GM12878 (cell line): ENCODE results near the gene LRFN2. TPM values are rescaled to one million over a fixed set of nuclear protein-coding genes. Genes with fewer than 3 reads are reported as not detected.

Experiments
- ATAC-seq: fragments of 200-7000 bp; cut with Tn5 transposase; 3 replicates; pipeline ENCODE4 v1.9.1; 2020; ENCODE audit warnings: mild to moderate bottlenecking, moderate library complexity
- BruUV-seq: library from RNA; stranded (reverse); fragments of 400-500 nt; replicated peaks from 2 replicates; lab custom pipeline; 2021; lab: Mats Ljungman, UMichigan
- CTCF ChIA-PET: fragments of 300-600 bp; sonication (Branson Sonifier 250); formaldehyde crosslinking; extraction: SDS; loops from one replicate; lab custom pipeline; 2021; ENCODE audit warnings: inconsistent platforms; lab: Yijun Ruan, JAX
- POLR2A ChIA-PET: fragments of 350-600 bp; formaldehyde crosslinking; extraction: SDS; loops from one replicate; lab custom pipeline; 2021; ENCODE audit warnings: inconsistent platforms; lab: Charles Lee
- RAD21 ChIA-PET: fragments of 300-600 bp; sonication (Branson Sonifier 250); formaldehyde crosslinking; loops from one replicate; lab custom pipeline; 2023; ENCODE audit warnings: antibody characterized with exemption; ENCODE audit not compliant: unreplicated experiment; lab: Charles Lee
- SMC1A ChIA-PET: fragments of 300-600 bp; sonication (Branson Sonifier 250); formaldehyde crosslinking; loops from one replicate; lab custom pipeline; 2023; ENCODE audit not compliant: unreplicated experiment, uncharacterized antibody; lab: Charles Lee
- DNase-seq: peaks from one replicate; pipeline ENCODE4 v3.0.0-alpha.2; 2011; ENCODE audit warnings: low read depth, low spot score
- FAIRE-seq: peaks from 3 replicates; lab custom pipeline; 2011; peaks lifted over from hg19 to GRCh38; lab: Jason Lieb, UNC
- H2AFZ ChIP-seq: 2 replicates; pipeline ENCODE4 v1.6.0; 2011; ENCODE audit warnings: low read depth, low read length, control low read depth; ENCODE audit not compliant: control insufficient read depth
- H3K27ac ChIP-seq: 2 replicates; pipeline ENCODE4 v1.5.1; 2011; ENCODE audit warnings: control low read depth; ENCODE audit not compliant: control insufficient read depth, insufficient read depth
- H3K27me3 ChIP-seq, 2 experiments: replicated peaks in 1 of 2; 2 replicates each; pipeline versions ENCODE4 v1.6.0 to v1.6.1; 2011; ENCODE audit warnings: low read length in 1 of 2; ENCODE audit not compliant: control insufficient read depth in 2 of 2, insufficient read depth in 2 of 2
- H3K36me3 ChIP-seq, 2 experiments: 2 replicates each; pipeline ENCODE4 v1.5.1; 2011; ENCODE audit warnings: low read length in 1 of 2; ENCODE audit not compliant: control insufficient read depth in 2 of 2, insufficient read depth in 2 of 2
- H3K4me1 ChIP-seq: 2 replicates; pipeline ENCODE4 v1.6.1; 2011; ENCODE audit warnings: mild to moderate bottlenecking, low read length, moderate library complexity, mixed read lengths; ENCODE audit not compliant: control insufficient read depth, insufficient read depth
- H3K4me2 ChIP-seq: 2 replicates; pipeline ENCODE4 v1.6.0; 2011; ENCODE audit warnings: control low read depth; ENCODE audit not compliant: control insufficient read depth, insufficient read depth
- H3K4me3 ChIP-seq: fragments of 200-600 bp; sonication (generic); 2 replicates; pipeline ENCODE4 v1.5.1; 2016
- H3K79me2 ChIP-seq: 2 replicates; pipeline ENCODE4 v1.6.0; 2011; ENCODE audit warnings: low read length; ENCODE audit not compliant: control insufficient read depth, insufficient read depth
- H3K9ac ChIP-seq: 2 replicates; pipeline ENCODE4 v1.8.0; 2011; ENCODE audit warnings: low read length, control low read depth, mixed read lengths; ENCODE audit not compliant: control insufficient read depth, insufficient read depth
- H3K9me3 ChIP-seq: replicated peaks from 3 replicates; pipeline ENCODE4 v1.5.1; 2011; ENCODE audit warnings: mild to moderate bottlenecking, low read length; ENCODE audit not compliant: control insufficient read depth, insufficient read depth
- H4K20me1 ChIP-seq: 2 replicates; pipeline ENCODE4 v1.6.0; 2011; ENCODE audit not compliant: control insufficient read depth, insufficient read depth
- E2F4 ChIP-seq: IDR thresholded peaks from 2 replicates; pipeline ENCODE4 v1.6.1; 2012; ENCODE audit warnings: low read depth, low read length, improper control_type of control experiment
- GABPA ChIP-seq: IDR thresholded peaks from 2 replicates; pipeline ENCODE4 v1.6.1; 2014; ENCODE audit warnings: antibody characterized with exemption, low read depth, mild to moderate bottlenecking, inconsistent platforms
- IKZF1 ChIP-seq: fragments of 450-650 bp; conservative IDR thresholded peaks from 2 replicates; pipeline ENCODE4 v1.6.1; 2017; ENCODE audit warnings: antibody characterized with exemption, mild to moderate bottlenecking
- JUND ChIP-seq: IDR thresholded peaks from 2 replicates; pipeline ENCODE4 v1.6.1; 2012; ENCODE audit warnings: low read depth, mild to moderate bottlenecking, low read length, improper control_type of control experiment, moderate library complexity
- LARP7 ChIP-seq: fragments of 450-650 bp; IDR thresholded peaks from 2 replicates; pipeline ENCODE4 v1.6.1; 2017; ENCODE audit warnings: mild to moderate bottlenecking
- NR2C1 ChIP-seq: fragments of 450-650 bp; IDR thresholded peaks from 2 replicates; pipeline ENCODE4 v1.6.1; 2017; ENCODE audit warnings: antibody characterized with exemption, mild to moderate bottlenecking, moderate library complexity
- PAX5 ChIP-seq: IDR thresholded peaks from 2 replicates; pipeline ENCODE4 v1.6.1; 2011; ENCODE audit warnings: low read depth, low read length, borderline replicate concordance
- POLR2AphosphoS2 ChIP-seq: IDR thresholded peaks from 2 replicates; pipeline ENCODE4 v1.6.1; 2011; ENCODE audit warnings: low read depth, mild to moderate bottlenecking, low read length, improper control_type of control experiment, moderate library complexity
- RCOR1 ChIP-seq: conservative IDR thresholded peaks from 2 replicates; pipeline ENCODE4 v1.6.1; 2012; ENCODE audit warnings: low read depth, low read length, improper control_type of control experiment
- RFX5 ChIP-seq: IDR thresholded peaks from 2 replicates; pipeline ENCODE4 v1.6.1; 2011; ENCODE audit warnings: low read depth, low read length, improper control_type of control experiment
- SIN3A ChIP-seq: IDR thresholded peaks from 2 replicates; pipeline ENCODE4 v1.6.1; 2012; ENCODE audit warnings: low read depth, low read length, improper control_type of control experiment
- SIX5 ChIP-seq: IDR thresholded peaks from 2 replicates; pipeline ENCODE4 v1.6.1; 2011; ENCODE audit warnings: mild to moderate bottlenecking, low read depth, low read length, moderate library complexity; ENCODE audit not compliant: severe bottlenecking
- SMAD1 ChIP-seq: fragments of 450-650 bp; IDR thresholded peaks from 2 replicates; pipeline ENCODE4 v1.6.1; 2018; ENCODE audit warnings: mild to moderate bottlenecking, low read depth; ENCODE audit not compliant: partially characterized antibody
- TAF1 ChIP-seq: IDR thresholded peaks from 2 replicates; pipeline ENCODE4 v1.6.1; 2011; ENCODE audit warnings: mild to moderate bottlenecking, low read depth, low read length, borderline replicate concordance
- TCF12 ChIP-seq: IDR thresholded peaks from 2 replicates; pipeline ENCODE4 v1.6.1; 2011; ENCODE audit warnings: low read depth, mild to moderate bottlenecking, low read length
- WGBS: methylation state at CpG from one replicate; pipeline ENCODE4 v1.1.6; 2016; ENCODE audit warnings: low lambda C conversion rate; ENCODE audit not compliant: insufficient replicate concordance, insufficient coverage; ENCODE audit errors: missing lambda C conversion rate; 5-methylcytosine and 5-hydroxymethylcytosine counted together
- in situ Hi-C: fragments of 300-500 bp; cut with MboI; formaldehyde crosslinking; loops from 9 replicates; pipeline ENCODE4 v1.14.3; 2018; ENCODE audit warnings: mixed read lengths
- intact Hi-C: fragments of 100-400 bp; cut with micrococcal nuclease; formaldehyde crosslinking; loops from one replicate; pipeline ENCODE4 v1.14.2; 2022; ENCODE audit not compliant: unreplicated experiment
- polyA plus RNA-seq, 11 experiments: library from polyadenylated mRNA; depleted of rRNA in 4 of 11; unstranded in 6 of 11; stranded (reverse) in 5 of 11; fragments of >200 nt; fragmentation: Nextera tagmentation in 4 of 11; fragmentation: Illumina TruSeq in 1 of 11; extraction: Ambion mirVana in 4 of 11; extraction: Trizol in 1 of 11; gene quantifications; 1 replicate in 1 of 11; 2 replicates in 10 of 11; pipeline versions ENCODE4 v1.2.1 to v1.2.3, GENCODE V29; 2011 to 2016; ENCODE audit warnings: inconsistent platforms in 2 of 11, missing spikeins in 2 of 11, low read depth in 1 of 11
- total RNA-seq, 4 experiments: library from RNA; depleted of rRNA in 3 of 4; stranded (reverse); fragments of >200 nt in 3 of 4; fragmentation: Illumina TruSeq in 1 of 4; extraction: Trizol in 1 of 4; gene quantifications; 2 replicates each; pipeline versions ENCODE4 v1.2.1 to v1.2.3, GENCODE V29; 2013 to 2021
- TF ChIP-seq, protein P1 (sequence below): fragments of 450-650 bp; IDR thresholded peaks from 2 replicates; pipeline ENCODE4 v1.6.1; 2018; ENCODE audit warnings: borderline replicate concordance, mild to moderate bottlenecking; ENCODE audit not compliant: partially characterized antibody
- TF ChIP-seq, protein P2 (sequence below): IDR thresholded peaks from 2 replicates; pipeline ENCODE4 v1.6.1; 2012; ENCODE audit warnings: improper control_type of control experiment, low read depth, low read length; ENCODE audit not compliant: insufficient replicate concordance

The LRFN2 gene
- total and polyA plus RNA-seq, 10 of the 15 experiments (the other 5 are each of a cell fraction or from before 2014, with no cell fraction given), result not detected

DNA sequence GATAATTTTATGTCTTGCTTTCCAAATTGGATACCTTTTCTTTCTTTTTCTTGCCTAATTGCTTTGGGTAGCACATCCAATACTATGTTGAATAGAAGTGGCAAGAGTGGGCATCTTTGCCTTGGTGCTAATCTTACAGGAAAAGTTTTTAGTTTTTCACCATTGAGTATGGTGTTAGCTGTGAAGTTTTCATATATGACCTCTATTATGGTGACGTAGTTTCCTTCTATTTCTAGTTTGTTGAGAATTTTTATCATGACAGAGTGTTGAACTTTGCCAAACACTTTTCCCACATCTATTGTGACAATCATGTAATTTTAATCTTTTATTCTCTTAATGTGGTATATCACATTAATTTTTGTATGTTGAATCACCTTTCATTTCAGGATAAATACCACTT, 216.1 kb downstream of the LRFN2 start:
- Histone ChIP-seq H4K20me1 (no peaks in the 10 kb centered on the region), H3K4me2 (no peak overlapping the region), H3K27ac (no peak overlapping the region), H3K9ac (no peak overlapping the region), H2AFZ (no peak overlapping the region), H3K27me3 (no peaks in the 10 kb centered on the region), H3K4me1 (no peaks in the 10 kb centered on the region), H3K36me3 (no peaks in the 10 kb centered on the region), H3K9me3 (no peaks in the 10 kb centered on the region), H3K4me3 (no peak overlapping the region), H3K79me2 (no peaks in the 10 kb centered on the region)
- POLR2A ChIA-PET, result no interaction called here
- intact Hi-C loops, result no loop called here
- SMC1A ChIA-PET, result no interaction called here
- ATAC-seq, result no peak
- CTCF ChIA-PET, result no interaction called here
- in situ Hi-C loops, result no loop called here
- WGBS, result 0% methylated on average over 1 of the region's 1 CpG
- FAIRE-seq, result no peak
- RAD21 ChIA-PET, result no interaction called here
- no TSS peak for BruUV-seq
- DNase-seq, result no peak
- TF ChIP-seq SIX5 (no peak), POLR2AphosphoS2 (no peak), E2F4 (no peak), SMAD1 (no peak), TCF12 (no peak), IKZF1 (no peak), JUND (no peak), RCOR1 (no peak), GABPA (no peak), TAF1 (no peak), LARP7 (no peak), RFX5 (no peak), SIN3A (no peak), NR2C1 (no peak), PAX5 (no peak)
- TF ChIP-seq, protein P1, sequence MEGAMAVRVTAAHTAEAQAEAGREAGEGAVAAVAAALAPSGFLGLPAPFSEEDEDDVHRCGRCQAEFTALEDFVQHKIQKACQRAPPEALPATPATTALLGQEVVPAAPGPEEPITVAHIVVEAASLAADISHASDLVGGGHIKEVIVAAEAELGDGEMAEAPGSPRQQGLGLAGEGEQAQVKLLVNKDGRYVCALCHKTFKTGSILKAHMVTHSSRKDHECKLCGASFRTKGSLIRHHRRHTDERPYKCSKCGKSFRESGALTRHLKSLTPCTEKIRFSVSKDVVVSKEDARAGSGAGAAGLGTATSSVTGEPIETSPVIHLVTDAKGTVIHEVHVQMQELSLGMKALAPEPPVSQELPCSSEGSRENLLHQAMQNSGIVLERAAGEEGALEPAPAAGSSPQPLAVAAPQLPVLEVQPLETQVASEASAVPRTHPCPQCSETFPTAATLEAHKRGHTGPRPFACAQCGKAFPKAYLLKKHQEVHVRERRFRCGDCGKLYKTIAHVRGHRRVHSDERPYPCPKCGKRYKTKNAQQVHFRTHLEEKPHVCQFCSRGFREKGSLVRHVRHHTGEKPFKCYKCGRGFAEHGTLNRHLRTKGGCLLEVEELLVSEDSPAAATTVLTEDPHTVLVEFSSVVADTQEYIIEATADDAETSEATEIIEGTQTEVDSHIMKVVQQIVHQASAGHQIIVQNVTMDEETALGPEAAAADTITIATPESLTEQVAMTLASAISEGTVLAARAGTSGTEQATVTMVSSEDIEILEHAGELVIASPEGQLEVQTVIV, result no peak
- TF ChIP-seq, protein P2, sequence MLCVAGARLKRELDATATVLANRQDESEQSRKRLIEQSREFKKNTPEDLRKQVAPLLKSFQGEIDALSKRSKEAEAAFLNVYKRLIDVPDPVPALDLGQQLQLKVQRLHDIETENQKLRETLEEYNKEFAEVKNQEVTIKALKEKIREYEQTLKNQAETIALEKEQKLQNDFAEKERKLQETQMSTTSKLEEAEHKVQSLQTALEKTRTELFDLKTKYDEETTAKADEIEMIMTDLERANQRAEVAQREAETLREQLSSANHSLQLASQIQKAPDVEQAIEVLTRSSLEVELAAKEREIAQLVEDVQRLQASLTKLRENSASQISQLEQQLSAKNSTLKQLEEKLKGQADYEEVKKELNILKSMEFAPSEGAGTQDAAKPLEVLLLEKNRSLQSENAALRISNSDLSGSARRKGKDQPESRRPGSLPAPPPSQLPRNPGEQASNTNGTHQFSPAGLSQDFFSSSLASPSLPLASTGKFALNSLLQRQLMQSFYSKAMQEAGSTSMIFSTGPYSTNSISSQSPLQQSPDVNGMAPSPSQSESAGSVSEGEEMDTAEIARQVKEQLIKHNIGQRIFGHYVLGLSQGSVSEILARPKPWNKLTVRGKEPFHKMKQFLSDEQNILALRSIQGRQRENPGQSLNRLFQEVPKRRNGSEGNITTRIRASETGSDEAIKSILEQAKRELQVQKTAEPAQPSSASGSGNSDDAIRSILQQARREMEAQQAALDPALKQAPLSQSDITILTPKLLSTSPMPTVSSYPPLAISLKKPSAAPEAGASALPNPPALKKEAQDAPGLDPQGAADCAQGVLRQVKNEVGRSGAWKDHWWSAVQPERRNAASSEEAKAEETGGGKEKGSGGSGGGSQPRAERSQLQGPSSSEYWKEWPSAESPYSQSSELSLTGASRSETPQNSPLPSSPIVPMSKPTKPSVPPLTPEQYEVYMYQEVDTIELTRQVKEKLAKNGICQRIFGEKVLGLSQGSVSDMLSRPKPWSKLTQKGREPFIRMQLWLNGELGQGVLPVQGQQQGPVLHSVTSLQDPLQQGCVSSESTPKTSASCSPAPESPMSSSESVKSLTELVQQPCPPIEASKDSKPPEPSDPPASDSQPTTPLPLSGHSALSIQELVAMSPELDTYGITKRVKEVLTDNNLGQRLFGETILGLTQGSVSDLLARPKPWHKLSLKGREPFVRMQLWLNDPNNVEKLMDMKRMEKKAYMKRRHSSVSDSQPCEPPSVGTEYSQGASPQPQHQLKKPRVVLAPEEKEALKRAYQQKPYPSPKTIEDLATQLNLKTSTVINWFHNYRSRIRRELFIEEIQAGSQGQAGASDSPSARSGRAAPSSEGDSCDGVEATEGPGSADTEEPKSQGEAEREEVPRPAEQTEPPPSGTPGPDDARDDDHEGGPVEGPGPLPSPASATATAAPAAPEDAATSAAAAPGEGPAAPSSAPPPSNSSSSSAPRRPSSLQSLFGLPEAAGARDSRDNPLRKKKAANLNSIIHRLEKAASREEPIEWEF, result no peak
